GM03348 (cell line): Measurements from ENCODE around the gene EIF4E.
"Not testable (repeated sequence)": the region's sequence is repeated elsewhere in the genome, so short reads cannot be mapped to it uniquely, and the experiment has no call there.

Experiments used
- DNase-seq: peaks from one replicate; pipeline ENCODE4 v3.0.0; 2012; ENCODE audit warnings: low spot score

The EIF4E gene

DNA sequence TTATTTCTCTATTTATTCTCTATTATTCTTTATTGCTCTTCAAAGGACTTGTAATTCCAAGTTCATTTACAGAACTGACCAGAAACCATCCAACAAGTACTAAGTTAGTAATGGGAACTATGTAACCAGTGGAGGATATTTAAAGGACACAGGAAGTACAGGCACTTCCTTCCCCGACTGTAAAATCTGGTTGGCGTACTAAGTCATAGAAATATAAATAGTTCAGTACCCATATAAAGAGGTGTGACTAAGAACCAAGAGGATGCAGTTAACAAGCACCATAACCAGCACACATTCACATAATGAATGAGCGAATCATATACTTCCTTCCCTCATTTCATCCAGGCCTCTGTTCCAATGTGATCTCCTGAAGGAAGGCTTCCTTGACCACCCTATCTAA lies 3.6 kb upstream of the EIF4E start:
- peak; percentile 21 for DNase-seq

DNA sequence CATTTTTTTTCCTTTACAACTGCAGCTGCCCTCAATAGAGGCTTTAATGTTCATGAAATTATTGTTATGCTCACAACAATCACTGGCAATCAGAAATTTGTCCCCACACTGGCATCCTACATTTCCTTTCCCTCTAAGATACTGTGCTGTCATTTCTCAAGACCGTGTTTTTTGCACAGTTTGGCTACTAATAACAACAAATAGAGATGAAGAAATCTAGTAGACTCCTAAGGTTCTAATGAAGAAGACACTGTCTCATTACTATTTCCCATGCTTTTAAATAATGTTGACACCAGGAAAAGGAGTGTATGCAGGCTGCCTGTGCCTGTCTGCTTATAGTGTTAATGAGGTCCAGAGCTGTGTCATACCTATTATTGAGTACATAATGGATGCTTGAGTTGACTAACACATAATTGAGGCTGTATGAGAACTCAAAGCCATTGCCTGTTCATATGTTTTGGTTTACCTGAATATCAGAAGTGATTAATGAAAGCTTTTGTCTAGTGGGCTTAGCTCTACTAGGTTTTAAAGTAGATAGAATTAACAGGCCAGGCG lies 1.5 kb upstream of the EIF4E start:
- no peak for DNase-seq

DNA sequence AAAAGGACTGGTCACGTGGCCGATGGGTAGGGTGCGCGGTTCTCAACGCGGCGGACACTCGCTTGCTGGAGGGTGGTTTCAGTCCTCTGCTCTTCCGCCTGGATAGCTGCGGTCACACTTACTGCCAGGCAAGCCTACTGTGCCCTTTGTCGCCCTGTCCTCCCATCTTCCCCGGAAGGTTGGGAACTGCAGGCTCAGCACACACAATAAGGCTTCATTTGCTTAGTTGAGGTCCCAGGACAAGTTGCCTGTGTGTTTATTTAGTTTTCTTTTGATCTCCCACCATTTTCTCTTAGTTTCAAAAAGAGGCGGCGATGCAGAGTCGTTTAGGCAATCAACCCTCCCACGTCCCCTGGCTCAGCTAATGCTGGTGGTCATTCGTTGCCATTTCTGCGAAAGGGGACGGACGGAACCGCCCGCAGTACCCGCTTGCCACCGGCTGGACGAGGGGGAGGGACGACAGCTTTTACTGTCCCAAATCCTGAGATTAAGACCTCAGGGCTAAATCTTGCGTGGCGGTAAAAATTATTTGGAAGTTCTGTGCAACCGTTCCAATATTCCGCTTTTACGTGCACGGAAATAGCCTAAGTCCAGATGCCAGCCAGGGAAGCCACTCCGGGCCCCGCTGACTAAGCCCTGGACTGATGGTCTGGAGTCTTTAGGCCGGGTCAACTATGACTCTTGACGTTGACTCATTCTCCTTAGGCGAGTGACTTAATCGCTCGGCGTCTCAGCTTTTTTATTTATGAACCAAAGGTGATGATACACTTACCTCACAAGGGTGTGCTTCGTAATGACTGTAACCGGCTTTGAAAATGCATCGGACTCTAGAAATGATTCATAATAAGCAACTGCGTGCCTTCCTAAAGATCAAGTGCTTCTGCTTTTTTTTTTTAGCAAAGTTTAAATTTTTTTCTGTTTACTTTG lies 671 bp upstream of the EIF4E start:
- DNase-seq: peak; percentile 84

DNA sequence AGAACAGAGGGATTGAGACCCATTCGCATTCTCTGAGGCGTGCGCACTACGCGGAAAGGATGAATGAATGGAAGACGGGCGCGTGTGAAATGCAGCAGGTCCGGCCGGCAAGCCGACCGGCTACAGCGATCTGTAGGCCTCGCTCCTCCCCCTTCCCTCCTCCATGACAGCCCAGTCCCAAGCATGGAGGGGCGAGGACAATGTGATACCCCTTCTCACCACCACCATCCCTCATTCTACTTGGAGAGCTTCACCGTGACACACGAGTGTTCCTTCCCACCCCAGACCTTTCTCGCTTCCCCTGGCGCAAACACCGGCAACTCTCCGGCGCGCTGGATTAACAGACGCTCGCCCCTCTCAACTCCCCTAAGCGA lies 815 bp downstream of the EIF4E start:
- DNase-seq: peak; percentile 82

DNA sequence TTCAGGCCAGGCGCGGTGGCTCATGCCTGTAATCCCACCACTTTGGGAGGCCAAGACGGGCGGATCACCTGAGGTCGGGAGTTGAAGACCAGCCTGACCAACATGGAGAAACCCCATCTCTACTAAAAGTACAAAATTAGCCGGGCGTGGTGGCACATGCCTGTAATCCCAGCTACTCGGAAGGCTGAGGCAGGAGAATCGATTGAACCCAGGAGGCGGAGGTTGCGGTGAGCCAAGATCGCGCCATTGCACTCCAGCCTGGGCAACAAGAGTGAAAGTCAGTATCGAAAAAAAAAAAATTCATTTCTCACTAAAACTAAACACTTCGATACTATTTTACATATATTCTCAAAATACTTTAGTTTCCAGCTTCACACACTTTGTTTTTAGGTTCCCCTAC lies 2.7 kb downstream of the EIF4E start:
- DNase-seq: not testable (repeated sequence)

DNA sequence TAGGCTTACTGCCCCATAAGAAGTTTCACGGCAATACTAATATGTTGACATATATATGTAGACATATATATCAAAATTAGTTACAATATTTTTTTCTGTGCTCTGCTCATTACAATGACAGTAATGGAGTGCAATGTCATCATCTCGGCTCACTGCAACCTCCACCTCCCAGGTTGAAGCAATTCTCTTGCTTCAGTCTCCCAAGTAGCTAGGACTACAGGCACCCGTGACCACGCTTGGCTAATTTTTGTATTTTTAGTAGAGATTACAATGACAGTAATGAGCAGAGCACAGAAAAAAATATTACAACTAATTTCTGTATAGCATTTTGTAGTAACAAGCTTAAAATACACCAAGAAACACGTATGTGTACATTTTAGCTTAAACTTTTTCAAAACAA lies 7.6 kb downstream of the EIF4E start:
- DNase-seq: no peak

DNA sequence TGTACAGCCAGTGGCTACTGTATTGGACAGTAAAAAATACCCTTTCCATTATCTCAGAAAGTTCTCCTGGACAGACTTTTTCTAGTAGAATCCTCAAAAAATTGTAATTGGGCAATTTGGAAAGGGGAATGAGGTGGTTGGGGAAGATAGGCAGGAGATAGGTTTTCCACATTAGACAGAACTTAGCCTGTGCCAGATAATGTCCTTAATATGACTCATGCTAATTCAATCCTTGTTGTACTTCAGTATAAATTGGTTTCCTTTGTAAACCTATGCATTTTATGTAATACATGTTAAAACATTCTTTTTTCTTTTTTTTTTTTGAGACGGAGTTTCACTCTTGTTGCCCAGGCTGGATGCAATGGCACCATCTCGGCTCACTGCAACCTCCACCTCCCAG lies 8.9 kb downstream of the EIF4E start:
- DNase-seq: peak; percentile 29

DNA sequence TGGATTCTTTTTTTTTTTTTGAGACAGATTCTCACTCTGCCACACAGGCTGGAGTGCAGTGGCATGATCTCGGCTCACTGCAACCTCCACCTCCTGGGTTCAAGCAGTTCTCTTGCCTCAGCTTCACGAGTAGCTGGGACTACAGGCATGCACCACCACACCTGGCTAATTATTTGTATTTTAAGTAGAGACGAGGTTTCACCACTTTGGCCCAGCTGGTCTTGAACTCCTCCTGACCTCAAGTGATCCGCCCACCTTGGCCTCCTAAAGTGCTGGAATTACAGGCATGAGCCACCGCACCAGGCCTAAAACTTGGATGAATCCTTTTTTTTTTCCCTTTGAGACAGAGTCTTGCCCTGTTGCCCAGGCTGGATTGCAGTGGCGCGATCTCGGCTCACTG lies 18.2 kb downstream of the EIF4E start:
- DNase-seq: not testable (repeated sequence)

DNA sequence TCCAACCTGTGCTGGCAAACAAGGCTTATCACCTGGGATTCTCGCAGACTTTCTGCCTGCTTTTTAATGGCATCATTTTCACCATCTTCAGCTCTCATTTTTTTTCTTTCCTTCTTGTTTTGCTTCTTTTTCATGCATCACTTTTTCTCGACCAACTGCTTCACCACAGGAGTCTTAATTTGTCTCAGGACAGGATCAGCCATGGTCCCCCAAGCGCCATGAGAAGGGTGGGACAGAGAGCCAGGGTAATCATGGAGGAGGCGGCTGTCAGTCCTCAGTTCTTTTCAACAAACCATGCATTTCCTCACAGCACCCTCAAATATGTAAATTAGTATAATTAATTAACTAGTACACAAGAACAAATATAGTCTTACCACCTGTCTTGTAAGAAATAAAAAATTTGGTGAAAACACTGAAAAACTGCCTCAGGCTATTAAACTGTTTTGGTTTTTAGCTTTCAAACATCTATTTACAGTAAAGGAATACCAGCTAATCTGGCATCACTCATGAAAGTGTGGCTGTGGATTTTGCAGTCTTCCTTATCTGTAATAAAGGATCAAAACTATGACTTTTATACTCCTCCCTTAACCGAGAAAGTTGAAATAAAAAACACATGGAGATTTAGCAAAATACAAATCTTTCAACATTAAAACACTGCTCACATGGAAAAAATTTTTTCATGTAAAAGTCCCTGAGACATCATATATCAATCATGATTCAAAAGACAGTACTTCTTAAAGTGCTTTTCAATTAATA lies 19.1 kb downstream of the EIF4E start:
- DNase-seq: peak; percentile 16

DNA sequence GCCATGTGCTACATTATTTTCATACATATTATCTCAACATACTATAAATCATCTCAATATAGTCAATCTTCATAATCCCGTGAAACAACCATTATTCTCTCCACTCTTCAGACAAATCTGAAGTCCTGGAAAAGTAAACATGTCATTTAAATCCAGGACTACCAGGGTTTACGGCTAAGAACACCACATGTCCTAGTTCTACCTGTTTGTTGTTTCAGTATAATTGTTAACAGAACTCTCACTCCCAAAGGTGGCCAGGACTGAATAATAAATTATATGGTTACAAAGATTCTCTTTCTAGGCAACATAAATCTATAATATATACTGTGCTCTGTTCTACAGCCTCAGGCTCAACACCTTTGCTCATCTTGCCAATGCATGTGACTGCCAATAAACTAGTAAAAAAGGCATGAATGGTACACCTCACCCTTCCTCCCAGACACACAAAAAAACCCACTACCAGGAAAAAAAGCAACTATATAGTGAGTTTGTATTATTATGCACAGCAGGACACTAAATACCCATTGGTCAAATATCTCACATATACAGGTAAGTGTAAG lies 20.1 kb downstream of the EIF4E start:
- DNase-seq: no peak

DNA sequence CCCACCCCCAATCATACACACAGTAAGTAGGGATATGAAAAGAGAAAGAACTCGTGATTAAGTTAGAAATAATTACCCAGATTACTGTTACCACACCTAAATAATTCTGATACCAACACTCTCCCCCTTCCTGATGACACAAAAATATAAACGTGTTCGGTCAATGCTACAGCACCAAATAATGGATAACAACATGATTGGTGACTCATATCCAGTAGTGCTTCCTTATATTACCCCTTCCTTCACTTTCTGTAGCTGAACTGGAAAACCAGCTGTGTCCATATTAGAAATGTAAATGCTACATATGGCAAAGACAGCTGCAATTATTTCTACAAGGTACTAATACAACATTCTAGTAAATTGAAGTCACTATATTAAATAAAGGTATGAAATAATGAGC lies 20.8 kb downstream of the EIF4E start:
- DNase-seq: no peak

DNA sequence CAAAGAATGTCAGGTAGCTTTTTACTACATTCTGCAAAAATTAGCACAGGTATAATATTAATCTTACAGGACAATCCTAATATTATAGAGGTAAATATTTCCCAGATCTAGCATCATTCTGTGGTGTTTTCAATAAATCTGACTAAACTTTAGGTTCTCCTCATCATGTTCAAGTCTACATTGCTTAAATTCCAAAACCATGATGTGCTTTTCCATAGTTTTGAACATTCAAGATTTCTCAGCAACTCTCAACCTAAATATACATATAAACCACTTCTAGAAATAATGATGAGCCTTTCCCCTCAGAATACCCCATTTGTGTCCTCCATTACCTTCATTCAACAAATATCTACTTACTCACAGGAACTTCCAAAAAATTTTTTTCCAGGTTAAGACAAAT lies 23.1 kb downstream of the EIF4E start:
- DNase-seq: peak; percentile 20

DNA sequence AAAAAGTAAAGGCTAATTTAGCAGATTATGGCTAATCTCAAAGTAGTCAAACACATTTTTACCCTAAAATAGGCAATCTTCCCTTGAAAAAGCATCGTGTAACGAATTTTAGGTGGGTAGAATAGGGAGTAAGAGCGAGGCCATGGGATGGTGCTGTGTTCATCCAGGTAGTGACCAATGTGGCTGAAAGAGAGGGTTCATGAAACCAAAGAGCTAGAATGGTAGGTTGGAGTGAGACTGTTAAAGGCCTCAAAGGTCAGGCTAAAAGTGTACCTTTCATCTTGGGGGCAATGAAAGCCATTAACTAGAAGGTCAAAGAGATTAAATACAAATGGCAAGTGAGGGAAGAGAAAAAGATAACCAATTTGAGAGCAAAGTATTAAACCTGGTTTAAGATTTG lies 23.6 kb downstream of the EIF4E start:
- DNase-seq: no peak

DNA sequence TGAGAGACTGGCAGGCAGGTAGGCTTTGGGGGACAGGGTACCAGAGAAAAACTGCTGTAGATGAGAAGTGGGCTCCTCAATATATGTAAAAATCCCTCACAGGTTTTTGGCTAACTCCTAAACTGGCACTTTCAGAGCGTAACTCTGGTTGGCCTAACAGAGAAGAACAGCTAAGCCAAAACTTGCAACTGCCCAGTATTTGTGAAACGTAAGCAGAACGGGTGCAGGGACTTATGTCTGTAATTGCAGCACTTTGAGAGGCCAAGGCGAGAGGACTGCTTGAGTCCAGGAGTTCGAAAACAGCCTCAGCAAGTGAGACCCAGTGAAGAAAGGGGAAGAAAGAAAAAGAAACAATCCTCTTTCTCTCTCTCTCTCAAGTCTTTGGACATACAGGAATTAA lies 25.0 kb downstream of the EIF4E start:
- no peak for DNase-seq

DNA sequence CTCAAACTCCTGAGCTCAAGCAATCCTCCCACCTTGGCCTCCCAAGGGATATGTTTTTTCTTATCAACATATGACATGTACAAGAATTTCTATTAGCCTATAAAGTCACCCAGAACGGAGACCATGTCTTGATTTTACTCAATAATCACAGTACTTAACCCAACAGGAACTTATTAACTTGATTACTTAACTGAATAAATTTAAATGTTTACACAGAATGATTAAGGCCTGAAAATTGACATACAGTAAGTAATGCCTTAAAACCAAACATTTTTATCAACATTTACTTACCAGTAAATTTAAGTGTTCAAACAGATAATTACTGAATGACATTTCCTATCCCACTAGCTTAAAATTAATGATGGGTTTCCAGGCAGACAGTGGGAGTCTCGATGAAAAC lies 25.4 kb downstream of the EIF4E start:
- DNase-seq: no peak

DNA sequence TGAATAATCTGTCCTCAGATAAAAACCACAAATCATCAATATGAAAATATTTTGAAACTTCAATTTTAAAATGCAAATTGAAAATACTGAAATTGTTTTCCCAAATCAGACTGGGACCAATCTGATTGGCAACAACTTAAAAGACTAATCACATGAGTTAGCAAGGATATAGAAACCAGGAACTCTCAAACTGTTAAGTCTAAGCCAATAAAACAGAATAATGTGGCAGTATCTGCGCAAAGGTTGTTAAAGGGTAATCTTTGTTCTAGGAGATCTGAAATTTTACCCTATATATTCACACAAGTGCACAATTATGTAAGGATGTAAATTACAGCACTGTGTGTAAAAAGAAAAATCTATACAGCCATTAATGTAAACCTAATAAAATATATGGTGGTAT lies 29.7 kb downstream of the EIF4E start:
- no peak for DNase-seq

DNA sequence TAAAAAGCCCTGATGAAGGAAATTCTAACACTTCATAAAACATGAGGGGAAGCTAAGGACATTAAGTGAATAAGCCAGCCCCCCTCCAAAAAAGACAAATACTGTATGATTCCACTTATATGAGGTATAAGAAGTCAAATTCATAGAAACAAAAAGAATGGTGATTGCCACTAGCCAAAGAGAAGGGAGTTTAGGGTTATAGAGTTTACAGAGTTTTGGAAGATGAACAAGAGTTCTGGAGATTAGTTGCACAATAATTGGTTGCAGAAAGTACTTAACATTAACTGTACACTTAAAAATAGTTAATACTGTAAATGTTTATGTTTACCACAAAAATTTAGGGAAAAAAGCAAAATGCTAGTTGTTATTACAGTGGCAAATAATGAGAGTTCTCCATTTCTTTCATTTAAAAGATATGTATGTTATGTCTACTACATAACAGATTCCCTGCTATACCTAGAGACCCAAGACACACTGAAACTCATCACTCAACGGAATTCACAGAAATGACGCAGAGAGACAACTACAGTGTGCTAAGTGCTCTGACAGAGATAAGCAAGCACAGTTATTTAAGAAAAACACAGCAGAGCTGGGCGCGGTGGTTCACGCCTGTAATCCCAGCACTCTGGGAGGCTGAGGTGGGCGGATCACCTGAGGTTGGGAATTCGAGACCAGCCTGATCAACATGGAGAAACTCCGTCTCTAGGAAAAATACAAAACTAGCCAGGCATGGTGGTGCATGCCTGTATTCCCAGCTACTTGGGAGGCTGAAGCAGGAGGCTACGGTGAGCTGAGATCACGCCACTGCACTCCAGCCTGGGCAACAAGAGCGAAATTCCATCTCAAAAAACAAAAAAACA lies 37.2 kb downstream of the EIF4E start:
- no peak for DNase-seq

DNA sequence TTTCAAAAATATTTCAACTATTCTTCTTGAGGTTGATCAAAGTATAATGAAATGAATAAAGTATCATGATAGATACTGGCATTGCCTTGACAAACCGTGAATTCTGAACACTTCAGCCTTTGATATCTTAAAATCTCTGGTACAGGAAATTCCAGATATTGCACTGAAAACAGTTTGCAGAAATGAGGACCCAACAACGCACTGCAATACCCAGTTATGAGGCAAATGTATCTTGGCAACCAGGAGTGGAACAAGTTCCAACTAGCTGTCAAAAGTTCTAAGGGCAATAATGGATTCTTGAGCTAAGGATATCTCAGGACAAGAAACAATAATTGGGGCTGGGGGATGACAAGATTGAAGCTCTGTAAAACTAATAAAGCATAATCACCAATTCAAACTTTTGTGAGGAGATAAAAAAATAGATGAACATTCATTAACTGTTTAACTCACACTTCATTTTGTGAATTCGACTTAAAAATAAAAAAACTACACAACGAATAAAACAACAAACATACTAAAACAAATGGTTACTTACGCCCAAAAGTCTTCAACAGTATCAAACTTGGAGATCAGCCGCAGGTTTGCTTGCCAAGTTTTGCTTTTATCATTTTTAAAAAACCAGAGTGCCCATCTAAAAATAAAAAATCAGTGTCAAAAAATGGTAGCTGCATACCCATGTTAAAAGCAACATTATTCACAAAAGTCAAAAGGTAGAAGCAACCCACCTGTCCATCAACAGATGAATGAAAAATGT lies 38.1 kb downstream of the EIF4E start:
- no peak for DNase-seq

DNA sequence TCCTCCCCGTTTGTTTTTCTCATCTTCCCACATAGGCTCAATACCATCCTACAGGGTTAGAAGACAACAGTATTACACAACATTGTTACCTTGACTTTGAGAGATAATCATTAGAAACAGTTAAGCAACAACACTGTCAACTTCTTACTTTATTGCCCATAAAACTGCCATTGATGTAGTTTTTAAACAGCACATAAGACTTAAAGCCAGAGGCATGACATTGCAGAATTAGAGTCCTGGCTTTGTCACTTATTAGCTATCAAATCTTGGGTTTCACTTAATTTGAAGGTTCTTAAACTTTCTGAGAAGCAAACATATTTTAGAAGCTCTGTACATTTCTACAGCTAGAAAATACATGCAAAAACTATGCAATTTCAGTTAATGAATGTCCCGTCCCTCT lies 41.8 kb downstream of the EIF4E start:
- DNase-seq: no peak

DNA sequence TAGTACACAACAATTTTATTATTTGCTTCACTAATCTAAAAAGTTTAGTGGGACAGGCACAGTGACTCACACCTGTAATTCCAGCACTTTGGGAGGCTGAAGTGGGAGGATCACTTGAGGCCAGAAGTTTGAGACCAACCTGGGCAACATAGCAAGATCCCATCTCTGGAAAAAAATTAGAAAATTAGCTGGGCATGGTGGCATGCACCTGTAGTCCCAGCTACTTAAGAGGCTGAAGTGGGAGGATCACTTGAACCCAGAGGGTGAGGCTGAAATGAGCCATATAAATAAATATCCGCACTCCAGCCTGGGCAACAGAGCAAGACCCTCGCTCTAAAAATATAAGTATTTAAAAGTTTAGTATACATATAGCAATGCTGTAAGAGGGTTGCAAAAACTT lies 42.6 kb downstream of the EIF4E start:
- DNase-seq: not testable (repeated sequence)

DNA sequence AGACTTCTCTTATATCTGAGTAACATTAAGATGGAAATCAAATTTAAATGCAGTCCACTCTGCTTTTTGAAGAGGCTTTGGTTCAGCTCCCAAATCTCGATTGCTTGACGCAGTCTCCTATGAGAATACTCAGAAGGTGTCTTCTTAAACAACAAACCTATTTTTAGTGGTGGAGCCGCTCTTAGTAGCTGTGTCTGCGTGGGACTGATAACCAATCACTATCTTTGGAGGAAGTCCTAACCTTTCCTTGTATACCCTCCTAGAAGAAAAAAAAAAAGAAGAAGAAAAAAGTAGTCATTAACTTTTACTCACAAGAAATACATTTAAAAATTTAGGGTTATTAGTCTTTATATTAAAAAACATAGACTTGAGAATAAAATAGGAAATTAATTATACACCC lies 48.0 kb downstream of the EIF4E start:
- DNase-seq: not testable (repeated sequence)
